ENCODE data around the gene CTBS.

Gene CTBS

GRCh38 chr1:84573967-84574842 lies at the start of gene CTBS:
CTBS (minus strand) TSS chr1:84574440; CDS start chr1:84574415, 25 bp downstream.
- Mint-ChIP-seq H3K4me1 (peaks cover 36% of the 10 kb centered on the region), H3K9me3 (no peaks in the 10 kb centered on the region), H3K27ac (peak within 1 kb of the TSS; percentile 100), H3K4me3 (peak within 1 kb of the TSS; percentile 96), H3K36me3 (peaks cover 29% of the 10 kb centered on the region), H3K27me3 (no peaks in the 10 kb centered on the region)
- DNase-seq: peak; percentile 89
- CTCF ChIA-PET: interaction anchor here (0.7 to 2.5 kb wide), 8 partner anchors 12 to 275 kb away, joined by 3 to 8 read pairs (median 3); no protein-coding TSS in a partner anchor

DNA sequence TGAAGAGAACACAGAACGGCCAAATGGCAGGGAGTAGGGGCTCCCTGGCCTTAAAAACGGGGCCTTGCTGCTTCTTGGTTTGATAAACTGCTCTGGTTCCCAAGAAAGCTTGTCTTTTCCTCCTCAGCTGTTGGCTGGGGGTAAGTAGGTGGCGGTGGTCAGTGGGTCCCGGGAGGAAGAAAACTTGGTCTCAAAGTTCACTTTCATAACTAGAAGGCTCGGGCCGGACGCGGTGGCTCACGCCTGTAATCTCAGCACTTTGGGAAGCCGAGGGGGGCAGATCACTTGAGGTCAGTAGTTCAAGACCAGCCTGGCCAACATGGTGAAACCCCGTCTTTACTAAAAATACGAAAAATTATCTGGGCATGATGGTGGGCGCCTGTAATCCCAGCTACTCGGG lies 47.3 kb upstream of the CTBS start:
- H3K27me3 Mint-ChIP-seq: peaks cover 14% of the 10 kb centered on the region
- no peak for DNase-seq
- peaks cover 14% of the 10 kb centered on the region for H3K4me1 Mint-ChIP-seq
- CTCF ChIA-PET: interaction anchor here (0.7 to 2.2 kb wide), 5 partner anchors 47 to 314 kb away, joined by 3 to 8 read pairs (median 3); partner anchors contain the start of gene CTBS
- no peak overlapping the region for H3K27ac Mint-ChIP-seq
- H3K4me3 Mint-ChIP-seq: no peak overlapping the region
- no peaks in the 10 kb centered on the region for H3K36me3 Mint-ChIP-seq
- H3K9me3 Mint-ChIP-seq: no peaks in the 10 kb centered on the region

DNA sequence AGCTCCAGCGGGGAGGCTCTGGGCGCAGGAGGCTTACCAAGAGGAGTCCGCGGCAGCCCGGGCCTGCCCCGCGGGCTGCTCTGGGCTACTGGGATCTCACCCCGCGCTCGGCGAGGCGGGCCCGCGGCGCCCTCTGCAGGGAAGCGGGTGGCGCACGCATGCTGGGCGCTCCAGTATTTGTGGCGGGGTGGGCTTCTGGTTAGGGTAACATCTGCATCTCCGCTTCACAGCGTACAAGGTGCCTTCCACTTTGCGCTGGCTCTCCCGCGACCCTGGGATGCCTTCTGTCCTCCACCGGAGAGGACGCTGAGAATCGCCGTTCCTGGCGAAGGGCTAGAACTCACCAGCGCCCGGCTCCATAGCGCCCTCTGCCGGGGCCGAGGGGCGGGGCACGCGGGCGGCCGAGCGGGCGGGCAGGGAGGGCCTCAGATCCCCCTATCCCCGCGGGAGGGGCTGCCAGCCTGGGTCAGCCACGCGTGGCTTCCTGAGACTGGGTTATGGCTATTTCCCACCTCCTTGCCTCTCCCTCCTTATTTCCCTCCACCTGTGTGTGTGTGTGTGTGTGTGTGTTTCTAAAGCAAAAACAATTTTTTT lies 46.6 kb upstream of the CTBS start:
- Mint-ChIP-seq H3K4me3 (peak overlapping the region; percentile 87), H3K36me3 (no peaks in the 10 kb centered on the region), H3K9me3 (no peaks in the 10 kb centered on the region), H3K27me3 (peaks cover 14% of the 10 kb centered on the region), H3K4me1 (peaks cover 14% of the 10 kb centered on the region), H3K27ac (peak overlapping the region; percentile 85)
- DNase-seq: peak; percentile 82
- CTCF ChIA-PET: interaction anchor here (0.7 to 2.9 kb wide), 26 partner anchors 20 to 479 kb away, joined by 3 to 28 read pairs (median 3); partner anchors contain the start of genes CTBS and SPATA1

- no peak overlapping the region for H3K27ac Mint-ChIP-seq
- no peak for DNase-seq
- H3K4me1 Mint-ChIP-seq: peaks cover 14% of the 10 kb centered on the region
- no peaks in the 10 kb centered on the region for H3K36me3 Mint-ChIP-seq
- CTCF ChIA-PET: interaction anchor here (0.8 to 2.9 kb wide), 17 partner anchors 19 to 314 kb away, joined by 3 to 28 read pairs (median 3); partner anchors contain the start of genes CTBS and SPATA1
- H3K4me3 Mint-ChIP-seq: peak overlapping the region; percentile 55
- H3K9me3 Mint-ChIP-seq: peaks cover 5% of the 10 kb centered on the region
- peaks cover 11% of the 10 kb centered on the region for H3K27me3 Mint-ChIP-seq
Observed at GRCh38 chr1:84619383-84620102, 45.3 kb upstream of the CTBS start.

DNA sequence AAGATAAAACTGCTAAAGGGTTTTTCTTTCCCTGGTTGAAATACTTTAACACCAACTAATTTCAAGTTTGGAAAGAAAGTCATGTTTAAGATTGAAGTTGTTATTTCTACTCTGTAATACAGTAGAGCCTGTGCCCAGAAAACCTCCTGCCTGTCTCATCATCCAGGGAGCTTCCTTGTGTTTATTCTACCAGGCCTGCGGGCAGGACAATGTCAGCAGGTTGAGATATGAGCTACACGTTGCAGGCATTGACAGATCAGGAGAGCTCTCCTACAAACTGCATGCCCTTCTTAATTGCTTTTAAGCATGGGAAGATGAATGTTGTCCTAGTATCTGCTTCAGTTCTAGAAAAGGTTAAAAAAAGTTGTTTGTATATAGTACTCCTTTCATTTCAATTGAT lies 43.1 kb upstream of the CTBS start:
- Mint-ChIP-seq H3K4me3 (no peak overlapping the region), H3K4me1 (peaks cover 13% of the 10 kb centered on the region), H3K36me3 (no peaks in the 10 kb centered on the region), H3K27me3 (peaks cover 10% of the 10 kb centered on the region), H3K27ac (no peak overlapping the region), H3K9me3 (peaks cover 20% of the 10 kb centered on the region)
- CTCF ChIA-PET: no interaction called here
- no peak for DNase-seq

DNA sequence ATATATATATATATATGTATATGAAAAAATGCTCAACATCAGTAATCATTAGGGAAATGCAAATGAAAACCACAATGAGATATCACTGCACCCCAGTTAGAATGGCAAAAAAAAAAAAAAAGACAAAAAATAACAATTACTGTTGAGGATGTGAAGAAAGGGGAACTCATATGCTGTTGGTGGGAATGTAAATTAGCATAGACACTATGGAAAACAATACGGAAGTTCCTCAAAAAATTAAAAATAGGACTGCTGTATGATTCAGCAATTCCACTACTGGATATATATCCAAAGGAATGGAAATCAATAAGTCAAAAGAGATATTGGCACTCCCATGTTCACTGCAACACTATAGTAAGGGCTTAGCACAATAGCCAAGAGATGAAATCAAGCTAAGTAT lies 41.5 kb upstream of the CTBS start:
- H3K27ac Mint-ChIP-seq: no peak overlapping the region
- CTCF ChIA-PET: no interaction called here
- H3K4me3 Mint-ChIP-seq: no peak overlapping the region
- peaks cover 27% of the 10 kb centered on the region for H3K9me3 Mint-ChIP-seq
- peaks cover 15% of the 10 kb centered on the region for H3K4me1 Mint-ChIP-seq
- H3K36me3 Mint-ChIP-seq: no peaks in the 10 kb centered on the region
- H3K27me3 Mint-ChIP-seq: peaks cover 8% of the 10 kb centered on the region
- DNase-seq: no peak

DNA sequence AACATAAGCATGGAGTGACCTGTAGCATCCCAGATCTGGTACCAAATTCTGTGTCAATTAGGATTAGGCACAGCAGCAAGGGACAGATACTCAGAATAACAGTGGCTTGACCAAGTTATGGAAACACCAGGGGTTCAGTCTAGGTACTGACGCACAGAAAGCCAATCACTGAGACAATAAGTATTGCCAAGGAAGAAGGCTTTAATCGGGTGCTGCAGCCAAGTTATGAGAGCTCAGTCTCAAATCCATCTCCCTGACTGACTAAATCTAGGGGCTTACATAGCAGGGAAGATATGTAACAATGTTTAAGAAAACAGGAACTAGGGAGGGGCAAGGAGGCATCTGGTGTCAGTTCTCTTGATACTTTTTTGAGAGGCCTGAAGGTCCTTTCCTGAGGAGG lies 39.6 kb upstream of the CTBS start:
- peaks cover 3% of the 10 kb centered on the region for H3K4me1 Mint-ChIP-seq
- no peaks in the 10 kb centered on the region for H3K36me3 Mint-ChIP-seq
- no peak overlapping the region for H3K27ac Mint-ChIP-seq
- no peak for DNase-seq
- H3K4me3 Mint-ChIP-seq: no peak overlapping the region
- peaks cover 30% of the 10 kb centered on the region for H3K9me3 Mint-ChIP-seq
- CTCF ChIA-PET: interaction anchor here (0.6 kb wide), 1 partner anchor 20 kb away, joined by 3 read pairs; no protein-coding TSS in a partner anchor
- H3K27me3 Mint-ChIP-seq: no peaks in the 10 kb centered on the region

- Mint-ChIP-seq H3K4me3 (no peak overlapping the region), H3K27me3 (no peaks in the 10 kb centered on the region), H3K4me1 (peaks cover 3% of the 10 kb centered on the region), H3K36me3 (no peaks in the 10 kb centered on the region), H3K9me3 (peaks cover 30% of the 10 kb centered on the region), H3K27ac (no peak overlapping the region)
- no peak for DNase-seq
- CTCF ChIA-PET: no interaction called here
Observed at GRCh38 chr1:84613026-84613425, 38.8 kb upstream of the CTBS start.

GRCh38 chr1:84611796-84612195 lies 37.6 kb upstream of the CTBS start:
- H3K36me3 Mint-ChIP-seq: peaks cover under 1% of the 10 kb centered on the region
- H3K9me3 Mint-ChIP-seq: peaks cover 30% of the 10 kb centered on the region
- DNase-seq: no peak
- H3K4me3 Mint-ChIP-seq: no peak overlapping the region
- no peak overlapping the region for H3K27ac Mint-ChIP-seq
- CTCF ChIA-PET: interaction anchor here (0.9 kb wide), 1 partner anchor 12 kb away, joined by 3 read pairs; no protein-coding TSS in a partner anchor
- H3K27me3 Mint-ChIP-seq: no peaks in the 10 kb centered on the region
- peaks cover 3% of the 10 kb centered on the region for H3K4me1 Mint-ChIP-seq

DNA sequence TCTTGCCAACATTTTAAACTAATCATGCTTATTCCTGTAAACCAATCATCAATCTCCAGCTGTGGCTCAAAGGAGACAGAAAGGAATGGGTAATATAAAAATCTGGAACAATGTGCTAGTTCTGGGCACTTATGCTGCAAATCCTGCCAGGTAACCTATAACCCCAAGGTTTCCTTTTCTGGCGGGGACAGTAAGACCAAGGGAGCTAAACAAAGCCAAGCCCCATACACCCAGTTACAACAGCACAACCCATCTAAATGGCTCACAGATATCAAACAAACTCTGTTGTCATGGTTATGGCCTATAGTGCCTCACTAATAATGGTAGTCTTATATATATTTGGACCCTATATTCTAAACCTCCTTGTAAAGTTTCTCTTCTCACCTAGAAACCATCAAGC lies 36.9 kb upstream of the CTBS start:
- no peak for DNase-seq
- no peak overlapping the region for H3K27ac Mint-ChIP-seq
- no peak overlapping the region for H3K4me3 Mint-ChIP-seq
- peaks cover 4% of the 10 kb centered on the region for H3K36me3 Mint-ChIP-seq
- CTCF ChIA-PET: interaction anchor here (0.9 kb wide), 1 partner anchor 11 kb away, joined by 3 read pairs; no protein-coding TSS in a partner anchor
- H3K27me3 Mint-ChIP-seq: no peaks in the 10 kb centered on the region
- peaks cover 3% of the 10 kb centered on the region for H3K4me1 Mint-ChIP-seq
- peaks cover 34% of the 10 kb centered on the region for H3K9me3 Mint-ChIP-seq

- no peak overlapping the region for H3K4me3 Mint-ChIP-seq
- H3K4me1 Mint-ChIP-seq: peaks cover 3% of the 10 kb centered on the region
- no peak overlapping the region for H3K27ac Mint-ChIP-seq
- peaks cover 10% of the 10 kb centered on the region for H3K36me3 Mint-ChIP-seq
- H3K27me3 Mint-ChIP-seq: no peaks in the 10 kb centered on the region
- peaks cover 41% of the 10 kb centered on the region for H3K9me3 Mint-ChIP-seq
- CTCF ChIA-PET: interaction anchor here (0.6 kb wide), 1 partner anchor 50 kb away, joined by 3 read pairs; no protein-coding TSS in a partner anchor
- no peak for DNase-seq
Observed at GRCh38 chr1:84606977-84607376, 32.7 kb upstream of the CTBS start.

- Mint-ChIP-seq H3K36me3 (peaks cover 12% of the 10 kb centered on the region), H3K27ac (no peak overlapping the region), H3K4me1 (no peaks in the 10 kb centered on the region), H3K9me3 (peaks cover 31% of the 10 kb centered on the region), H3K4me3 (no peak overlapping the region), H3K27me3 (no peaks in the 10 kb centered on the region)
- CTCF ChIA-PET: no interaction called here
- no peak for DNase-seq
Observed at GRCh38 chr1:84605157-84605556, 30.9 kb upstream of the CTBS start.

DNA sequence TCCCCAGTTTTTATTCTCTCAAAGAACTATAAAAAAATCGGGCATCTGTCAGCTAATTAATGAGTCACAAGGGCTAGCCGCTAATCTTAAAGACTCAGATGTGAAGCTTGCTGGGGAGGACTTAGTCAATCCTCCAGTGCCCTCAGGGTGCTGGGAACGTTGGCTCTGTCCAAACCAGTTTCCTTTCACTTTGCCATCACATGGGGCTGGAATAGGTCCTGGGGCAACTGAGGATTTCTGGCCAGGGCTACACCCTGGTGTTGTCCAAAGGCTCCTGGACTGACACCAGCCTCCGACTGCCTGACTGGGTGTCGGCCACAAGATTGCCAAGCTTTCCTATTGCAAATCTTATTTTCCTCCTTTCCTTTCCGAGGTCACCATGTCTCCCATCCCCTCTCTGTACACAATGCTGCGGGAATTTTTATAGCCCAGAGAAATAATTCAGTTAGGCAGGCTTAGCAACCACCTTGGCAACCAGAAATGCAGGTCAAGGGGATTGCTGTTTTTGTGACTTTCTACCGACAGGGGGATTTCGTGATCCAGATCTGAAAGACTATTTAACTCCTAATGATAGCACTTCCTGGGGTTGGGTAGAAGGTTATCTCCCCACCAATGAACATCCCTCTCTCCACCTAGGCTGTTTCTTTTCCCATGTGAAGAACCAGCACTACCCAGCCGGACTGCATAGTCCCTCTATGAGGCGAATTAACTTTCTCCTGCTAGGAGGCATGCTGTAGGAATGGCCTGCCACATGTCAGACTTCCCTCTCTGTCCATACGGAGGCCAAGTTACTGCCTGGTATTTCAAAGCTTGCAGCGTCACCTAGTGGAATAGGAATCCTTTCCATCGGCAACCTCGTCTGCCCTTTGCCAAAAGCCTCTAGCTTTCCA lies 29.9 kb upstream of the CTBS start:
- H3K4me3 Mint-ChIP-seq: no peak overlapping the region
- peaks cover 12% of the 10 kb centered on the region for H3K36me3 Mint-ChIP-seq
- DNase-seq: no peak
- H3K9me3 Mint-ChIP-seq: peaks cover 31% of the 10 kb centered on the region
- CTCF ChIA-PET: no interaction called here
- H3K4me1 Mint-ChIP-seq: peaks cover 1% of the 10 kb centered on the region
- H3K27ac Mint-ChIP-seq: no peak overlapping the region
- H3K27me3 Mint-ChIP-seq: no peaks in the 10 kb centered on the region

All from activated naive CD4-positive, alpha-beta T cell treated with anti-CD3 and anti-CD28 coated beads, Interleukin-2, amount 10 ng/mL, durations not matched to agents 7 days and 5 days (primary cell).